NCI-H1417 (cell line): Measurements from ENCODE around the gene B3GAT1.

ENCODE experiments used
- DNase-seq, 3 experiments: peaks; one replicate each; lab custom pipeline; 2025; lab: John Stamatoyannopoulos, UW

Gene B3GAT1

DNA sequence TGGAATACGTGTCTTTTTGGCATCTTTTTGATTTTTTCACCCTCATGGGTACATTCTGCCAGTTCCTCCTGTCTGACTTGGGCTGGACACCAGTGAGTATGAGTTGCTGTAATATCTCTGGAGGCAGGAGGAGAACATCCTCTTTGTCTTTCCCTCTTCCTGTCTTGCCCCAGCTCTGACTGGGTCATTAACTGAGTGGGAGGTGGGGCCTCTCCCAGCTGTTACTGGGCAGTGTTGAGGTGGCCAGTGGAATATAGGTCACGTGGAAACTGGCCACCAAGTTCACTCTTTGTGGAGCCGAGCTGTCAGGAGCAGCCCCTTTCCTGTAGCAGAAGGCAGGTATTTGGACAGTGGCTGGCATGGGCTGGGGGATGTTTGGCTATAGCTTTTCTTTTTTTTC lies 78.1 kb downstream of the B3GAT1 start:
- DNase-seq, result no peak

DNA sequence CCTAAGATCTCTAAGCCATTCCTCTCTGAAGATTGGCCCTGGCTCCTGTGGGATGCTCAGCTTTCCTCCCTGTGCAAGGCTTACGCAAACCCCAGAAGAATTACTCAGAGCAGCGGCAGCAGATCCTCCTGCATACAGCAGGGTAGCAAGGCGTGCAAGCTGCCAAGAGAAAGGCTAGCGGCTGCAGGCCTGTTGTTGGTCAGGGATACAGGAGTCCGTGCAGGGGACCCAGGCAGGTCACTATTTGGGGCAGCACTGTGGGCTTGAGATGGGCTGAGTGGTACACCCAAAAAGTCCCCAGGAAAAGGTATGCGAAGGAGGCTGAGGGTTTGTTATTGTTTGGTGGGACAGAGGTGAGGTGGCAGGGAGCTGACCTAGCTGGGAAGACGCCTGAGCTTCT lies 78.7 kb downstream of the B3GAT1 start:
- no peak for DNase-seq

DNA sequence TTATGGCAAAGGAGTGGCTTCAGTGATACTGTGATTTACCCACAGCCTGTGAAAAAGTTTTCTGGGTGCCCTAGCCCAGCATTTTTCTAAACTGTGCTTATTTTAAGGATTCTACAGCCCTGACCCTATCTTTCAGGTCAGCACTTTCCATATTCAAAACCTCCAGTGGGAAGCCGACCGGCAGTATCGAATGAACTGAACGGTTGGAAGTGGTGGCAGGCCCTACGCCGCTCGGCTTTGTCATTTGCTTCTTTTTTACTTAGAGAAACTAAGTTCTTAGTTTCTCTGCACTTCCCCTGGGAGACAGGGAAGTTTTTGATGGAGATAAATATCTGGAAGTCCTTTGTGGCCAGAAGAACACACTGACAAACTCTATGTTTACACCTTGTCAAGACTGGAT lies 79.3 kb downstream of the B3GAT1 start:
- DNase-seq, result no peak

DNA sequence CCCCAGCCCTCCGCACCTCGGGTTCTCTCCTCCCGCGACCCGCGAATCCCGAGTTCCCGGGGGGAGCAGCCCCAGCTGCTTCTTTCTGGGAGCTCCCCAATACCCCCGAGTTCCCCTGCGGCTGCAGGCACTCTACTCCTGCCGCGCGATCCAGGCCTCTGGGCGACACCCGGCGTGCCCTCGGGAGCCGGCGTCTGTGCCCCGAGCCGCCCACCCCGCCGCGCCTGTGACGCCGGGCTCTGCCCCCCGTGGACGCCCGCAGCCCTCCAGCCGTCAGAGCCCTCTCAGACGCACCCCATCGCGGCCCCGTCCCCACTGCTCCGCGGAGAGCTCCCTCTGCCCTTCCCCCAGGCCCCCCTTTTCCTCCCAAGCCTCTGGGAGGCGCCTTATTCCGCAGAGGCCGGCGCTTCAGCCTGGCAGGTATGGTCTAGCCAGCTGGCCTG lies 79.8 kb downstream of the B3GAT1 start:
- DNase-seq, result peak in 2 of 3 experiments; percentile 85 to 88

DNA sequence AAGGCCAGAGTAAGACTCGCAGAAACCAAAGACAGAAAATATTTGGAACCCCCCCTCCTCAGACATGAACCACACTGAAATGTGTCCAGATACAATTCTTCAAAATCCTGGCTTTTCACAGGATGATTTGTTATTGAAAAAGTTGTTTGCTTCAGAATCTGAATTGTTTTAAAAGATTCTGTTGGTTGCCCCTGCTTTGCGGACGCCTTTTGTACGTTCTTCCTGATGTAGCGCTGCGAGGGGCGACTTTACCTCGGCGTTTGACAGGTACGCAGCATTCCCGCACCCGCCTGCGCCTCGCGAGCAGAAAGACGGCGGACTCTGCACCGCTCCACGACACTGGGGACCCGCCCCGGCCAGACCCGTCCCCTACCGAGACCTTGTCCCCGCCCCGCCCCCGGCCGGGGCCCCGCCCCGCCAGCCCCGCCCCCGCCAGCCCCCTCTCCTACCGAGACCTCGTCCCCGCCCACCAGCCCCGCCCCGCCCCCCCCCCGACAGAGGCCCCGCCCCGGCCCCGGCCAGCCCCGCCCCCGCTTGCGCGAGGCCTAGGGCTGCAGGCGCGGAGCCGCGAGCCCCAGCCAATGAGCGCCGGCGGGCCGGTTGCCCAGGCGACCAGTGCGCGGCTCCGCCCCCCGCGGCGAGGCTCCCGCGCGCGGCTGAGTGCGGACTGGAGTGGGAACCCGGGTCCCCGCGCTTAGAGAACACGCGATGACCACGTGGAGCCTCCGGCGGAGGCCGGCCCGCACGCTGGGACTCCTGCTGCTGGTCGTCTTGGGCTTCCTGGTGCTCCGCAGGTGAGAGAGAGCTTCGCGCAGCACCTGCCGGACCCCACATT lies 80.5 kb downstream of the B3GAT1 start, which contains the start of gene GLB1L2:
Gene GLB1L2, plus strand, starts transcription at position 635 of the 835 bp plus-strand sequence. Its CDS starts 74 bp downstream, at position 709.
- peak; percentile 83 to 90 (median 89) for DNase-seq

DNA sequence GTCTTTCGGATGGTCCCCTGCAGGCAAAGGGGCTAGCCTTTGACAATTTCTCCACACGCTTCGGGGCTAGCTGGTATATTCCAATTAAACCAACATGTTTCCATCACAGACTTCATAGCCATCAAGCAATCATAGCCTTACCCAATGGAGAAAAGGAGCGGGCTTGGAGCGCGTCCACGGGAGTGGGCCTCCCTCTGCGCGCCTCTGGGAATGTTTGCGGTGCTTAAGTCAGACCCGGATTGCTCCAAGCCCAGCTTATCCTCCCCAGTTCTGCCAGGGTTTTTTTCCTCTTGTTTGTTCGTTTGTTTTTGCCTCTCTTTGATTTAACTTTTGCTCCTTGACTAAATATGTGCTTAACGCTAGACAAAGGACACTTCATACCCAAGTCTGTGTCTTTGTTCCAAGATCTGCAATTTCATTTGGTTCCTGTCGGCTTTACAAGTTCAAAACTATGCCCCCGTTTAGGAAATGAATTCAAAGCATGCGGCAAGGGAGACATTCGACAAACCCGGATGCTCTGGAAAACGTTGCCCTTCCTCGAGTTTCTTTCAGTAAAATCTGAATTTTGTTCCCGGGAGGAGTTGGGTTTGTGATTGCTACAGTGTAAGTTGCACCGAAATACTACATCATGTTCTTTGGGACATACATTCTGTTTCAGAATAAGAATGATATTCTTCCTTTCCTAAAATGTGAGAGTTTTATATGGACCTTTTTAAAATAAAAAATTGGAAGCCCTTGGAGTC lies 81.3 kb downstream of the B3GAT1 start:
- peak in 2 of 3 experiments; percentile 25 to 52 for DNase-seq
